HepG2 (cell line): Measurements from ENCODE around the gene FANCD2. TPM values are rescaled to one million over a fixed set of nuclear protein-coding genes. Genes with fewer than 3 reads are reported as not detected.

ENCODE experiments used
- ARHGAP35 ChIP-seq: sonication (generic); formaldehyde crosslinking; IDR thresholded peaks from 2 replicates; pipeline ENCODE4 v1.9.0; 2022; ENCODE audit warnings: mild to moderate bottlenecking, inconsistent platforms, moderate library complexity, missing genetic modification reagents, borderline replicate concordance
- CBX1 ChIP-seq: IDR thresholded peaks from one replicate; pipeline ENCODE4 v1.6.1; 2016; ENCODE audit warnings: antibody characterized with exemption, low read depth
- DZIP1 ChIP-seq: sonication (generic); formaldehyde crosslinking; IDR thresholded peaks from 2 replicates; pipeline ENCODE4 v1.5.0; 2020; ENCODE audit warnings: mild to moderate bottlenecking, missing genetic modification reagents
- ETV5 ChIP-seq: IDR thresholded peaks from 2 replicates; pipeline ENCODE4 v1.6.1; 2018; ENCODE audit warnings: missing biosample characterization, missing genetic modification reagents, inconsistent platforms, borderline replicate concordance
- HMGA1 ChIP-seq: sonication (generic); formaldehyde crosslinking; conservative IDR thresholded peaks from 2 replicates; pipeline ENCODE4 v1.4.0; 2020; ENCODE audit warnings: missing genetic modification reagents
- NR2F1 ChIP-seq, 2 experiments: fragments of 450-650 bp in 1 of 2; formaldehyde crosslinking in 1 of 2; IDR thresholded peaks; 2 replicates each; pipeline versions ENCODE4 v1.5.0 to v1.6.1; 2016 to 2020; ENCODE audit warnings: mild to moderate bottlenecking in 1 of 2, missing compliant biosample characterization in 1 of 2, missing genetic modification reagents in 1 of 2, moderate library complexity in 1 of 2
- PRPF4 ChIP-seq: fragments of 200-400 bp; formaldehyde crosslinking; IDR thresholded peaks from 2 replicates; pipeline ENCODE4 v1.6.1; 2016; ENCODE audit warnings: low read length, low read depth; ENCODE audit not compliant: poor library complexity, severe bottlenecking
- SAP130 ChIP-seq: IDR thresholded peaks from 2 replicates; pipeline ENCODE4 v1.6.1; 2016; ENCODE audit warnings: low read depth
- SP2 ChIP-seq: sonication (generic); formaldehyde crosslinking; IDR thresholded peaks from 2 replicates; pipeline ENCODE4 v1.5.1; 2020; ENCODE audit warnings: mild to moderate bottlenecking, missing genetic modification reagents
- TRIM24 ChIP-seq: sonication (generic); formaldehyde crosslinking; IDR thresholded peaks from 2 replicates; pipeline ENCODE4 v1.8.0; 2022; ENCODE audit warnings: mild to moderate bottlenecking, missing genetic modification reagents
- ZEB1 ChIP-seq: IDR thresholded peaks from 2 replicates; pipeline ENCODE4 v1.6.1; 2012; ENCODE audit warnings: mild to moderate bottlenecking, low read depth, inconsistent platforms; ENCODE audit not compliant: insufficient replicate concordance
- ZFP1 ChIP-seq: IDR thresholded peaks from 2 replicates; pipeline ENCODE4 v1.6.1; 2016
- ZNF143 ChIP-seq: sonication (generic); formaldehyde crosslinking; IDR thresholded peaks from 2 replicates; pipeline ENCODE4 v1.4.0; 2020; ENCODE audit warnings: missing genetic modification reagents
- ZNF292 ChIP-seq: sonication (generic); formaldehyde crosslinking; IDR thresholded peaks from 2 replicates; pipeline ENCODE4 v1.8.1; 2022; ENCODE audit warnings: mild to moderate bottlenecking, low read depth, missing genetic modification reagents, borderline replicate concordance
- ZNF430 ChIP-seq: sonication (generic); formaldehyde crosslinking; IDR thresholded peaks from 2 replicates; pipeline ENCODE4 v1.9.0; 2021; ENCODE audit warnings: mild to moderate bottlenecking, missing genetic modification reagents
- ZNF496 ChIP-seq: sonication (generic); formaldehyde crosslinking; IDR thresholded peaks from 2 replicates; pipeline ENCODE4 v1.8.1; 2023; ENCODE audit warnings: mild to moderate bottlenecking, moderate library complexity, missing genetic modification reagents; ENCODE audit not compliant: insufficient replicate concordance
- ZNF619 ChIP-seq: sonication (generic); formaldehyde crosslinking; IDR thresholded peaks from 2 replicates; pipeline ENCODE4 v1.4.0; 2020; ENCODE audit warnings: mild to moderate bottlenecking, missing genetic modification reagents
- ZNF646 ChIP-seq: sonication (generic); formaldehyde crosslinking; IDR thresholded peaks from 2 replicates; pipeline ENCODE4 v1.9.0; 2021; ENCODE audit warnings: mild to moderate bottlenecking, missing genetic modification reagents
- ZNF652 ChIP-seq: IDR thresholded peaks from 2 replicates; pipeline ENCODE4 v1.6.1; 2016; ENCODE audit warnings: low read depth, borderline replicate concordance
- ZNF780A ChIP-seq: sonication (generic); formaldehyde crosslinking; IDR thresholded peaks from 2 replicates; pipeline ENCODE4 v1.8.0; 2022; ENCODE audit warnings: mild to moderate bottlenecking, missing genetic modification reagents, moderate library complexity
- polyA plus RNA-seq, 8 experiments: library from polyadenylated mRNA; depleted of rRNA in 3 of 8; stranded (reverse) in 7 of 8; unstranded in 1 of 8; fragments of >200 nt; fragmentation: Illumina TruSeq in 4 of 8; extraction: Trizol in 4 of 8; gene quantifications; 2 replicates each; pipeline versions ENCODE4 v1.2.1 to v1.2.3, GENCODE V29; 2011 to 2016; ENCODE audit warnings: low read depth in 4 of 8, missing spikeins in 1 of 8, mixed read lengths in 1 of 8; ENCODE audit not compliant: insufficient read depth in 1 of 8
- total RNA-seq, 5 experiments: library from RNA; depleted of rRNA; stranded (reverse); fragments of >200 nt; fragmentation: Illumina TruSeq; extraction: Trizol; gene quantifications; 2 replicates each; pipeline ENCODE4 v1.2.3, GENCODE V29; 2016; ENCODE audit warnings: low read depth in 1 of 5

FANCD2 gene
- total and polyA plus RNA-seq, 2 of the 13 experiments (the other 11 are each of a cell fraction or from before 2014, with no cell fraction given), result 10.1 to 42.0 TPM

GRCh38 chr3:10006048-10006761 is 20.0 kb upstream of the FANCD2 start (continued):
- TF ChIP-seq ZNF646 (no peak), ZFP1 (0 out of 2 replicates have a peak, but pooled peaks have one; percentile 38), ZNF292 (CRISPR knock-in tag) (no peak), ZNF780A (CRISPR knock-in tag) (no peak), ETV5 (peak; percentile 32; the same call in 1 of the 2 replicates), NR2F1 (CRISPR knock-in tag; IDR thresholded peaks at IDR 0.05) (peak; percentile 67 to 71), PRPF4 (no peak), SP2 (CRISPR knock-in tag) (no peak), ZNF619 (CRISPR knock-in tag) (no peak), DZIP1 (CRISPR knock-in tag) (no peak), ARHGAP35 (CRISPR knock-in tag) (no peak), TRIM24 (CRISPR knock-in tag) (no peak), ZNF652 (CRISPR knock-in tag) (no peak), CBX1 (no peak), ZNF143 (CRISPR knock-in tag) (no peak), ZNF496 (no peak), ZNF430 (0 out of 2 replicates have a peak, but pooled peaks have one; percentile 27), ZEB1 (peak; percentile 61), SAP130 (CRISPR knock-in tag) (peak; percentile 83), HMGA1 (CRISPR knock-in tag) (no peak)
